NCI-H187 (cell line): ENCODE results near the gene CSRP3.

Source experiments
- DNase-seq, 2 experiments: peaks; one replicate each; lab custom pipeline; 2025; lab: John Stamatoyannopoulos, UW

Gene CSRP3

GRCh38 chr11:19225581-19225980 lies 23.8 kb upstream of the CSRP3 start:
- DNase-seq = peak; percentile 50 to 89

- no peak for DNase-seq
Measured at GRCh38 chr11:19225123-19225522, 23.3 kb upstream of the CSRP3 start.

GRCh38 chr11:19220903-19221724 lies 19.3 kb upstream of the CSRP3 start:
- no peak for DNase-seq

GRCh38 chr11:19218786-19219460 lies 17.1 kb upstream of the CSRP3 start:
- DNase-seq = peak; percentile 30 to 84

GRCh38 chr11:19218216-19218615 lies 16.4 kb upstream of the CSRP3 start:
- no peak for DNase-seq

- no peak for DNase-seq
Measured at GRCh38 chr11:19216709-19217374, 15.1 kb upstream of the CSRP3 start.

GRCh38 chr11:19216021-19216420 lies 14.2 kb upstream of the CSRP3 start:
- no peak for DNase-seq

GRCh38 chr11:19209617-19210370 lies 8.0 kb upstream of the CSRP3 start:
- DNase-seq = no peak

- DNase-seq = no peak
Measured at GRCh38 chr11:19208959-19209546, 7.3 kb upstream of the CSRP3 start.

GRCh38 chr11:19208181-19208580 lies 6.4 kb upstream of the CSRP3 start:
- no peak for DNase-seq

GRCh38 chr11:19204836-19205235 lies 3.1 kb upstream of the CSRP3 start:
- no peak for DNase-seq

GRCh38 chr11:19200410-19201201 lies 1.2 kb downstream of the CSRP3 start:
- DNase-seq = no peak

- DNase-seq = no peak
Measured at GRCh38 chr11:19199771-19200170, 2.0 kb downstream of the CSRP3 start.

- no peak for DNase-seq
Measured at GRCh38 chr11:19199048-19199447, 2.7 kb downstream of the CSRP3 start.

- no peak for DNase-seq
Measured at GRCh38 chr11:19196432-19196831, 5.4 kb downstream of the CSRP3 start.

- no peak for DNase-seq
Measured at GRCh38 chr11:19194620-19195308, 7.0 kb downstream of the CSRP3 start.

- no peak for DNase-seq
Measured at GRCh38 chr11:19193916-19194315, 7.9 kb downstream of the CSRP3 start.

- no peak for DNase-seq
Measured at GRCh38 chr11:19191530-19192169, 10.1 kb downstream of the CSRP3 start.

- no peak for DNase-seq
Measured at GRCh38 chr11:19187833-19188258, 13.9 kb downstream of the CSRP3 start.
